ENCODE measurements around the gene IL3RA. TPM values are rescaled to one million over a fixed set of nuclear protein-coding genes. Genes with fewer than 3 reads are reported as not detected.
"Not testable (repeated sequence)": the region's sequence is repeated elsewhere in the genome, so short reads cannot be mapped to it uniquely, and the experiment has no call there.

Gene IL3RA
- total RNA-seq, 1 donor from 2014 or later = 43.0 TPM

DNA sequence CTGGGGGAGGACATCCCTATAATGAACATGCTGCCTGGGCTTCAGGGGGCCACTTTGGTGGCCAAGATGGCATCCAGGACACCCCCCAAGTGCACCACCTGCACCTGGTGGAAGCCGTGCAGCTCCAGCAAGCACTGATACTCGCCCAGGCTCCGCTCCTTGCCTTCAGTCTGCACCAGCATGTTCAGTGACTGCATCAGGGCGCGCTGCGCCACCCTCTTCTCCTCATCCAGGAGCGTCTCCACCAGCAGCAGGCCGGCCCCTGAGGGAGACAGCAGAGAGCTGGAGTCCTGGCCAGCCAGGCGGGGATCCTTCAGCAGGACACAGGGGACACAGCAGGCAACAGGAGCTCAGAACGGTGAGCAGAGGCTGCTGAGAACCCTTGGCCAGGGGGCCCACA, 66.6 kb downstream of the IL3RA start:
- Histone ChIP-seq H3K36me3 (peaks cover 61% of the 10 kb centered on the region), H3K27me3 (no peaks in the 10 kb centered on the region), H3K4me1 (no peaks in the 10 kb centered on the region), H3K27ac (no peak overlapping the region), H3K4me3 (no peak overlapping the region), H3K9me3 (no peaks in the 10 kb centered on the region)
- TF ChIP-seq, protein P1, sequence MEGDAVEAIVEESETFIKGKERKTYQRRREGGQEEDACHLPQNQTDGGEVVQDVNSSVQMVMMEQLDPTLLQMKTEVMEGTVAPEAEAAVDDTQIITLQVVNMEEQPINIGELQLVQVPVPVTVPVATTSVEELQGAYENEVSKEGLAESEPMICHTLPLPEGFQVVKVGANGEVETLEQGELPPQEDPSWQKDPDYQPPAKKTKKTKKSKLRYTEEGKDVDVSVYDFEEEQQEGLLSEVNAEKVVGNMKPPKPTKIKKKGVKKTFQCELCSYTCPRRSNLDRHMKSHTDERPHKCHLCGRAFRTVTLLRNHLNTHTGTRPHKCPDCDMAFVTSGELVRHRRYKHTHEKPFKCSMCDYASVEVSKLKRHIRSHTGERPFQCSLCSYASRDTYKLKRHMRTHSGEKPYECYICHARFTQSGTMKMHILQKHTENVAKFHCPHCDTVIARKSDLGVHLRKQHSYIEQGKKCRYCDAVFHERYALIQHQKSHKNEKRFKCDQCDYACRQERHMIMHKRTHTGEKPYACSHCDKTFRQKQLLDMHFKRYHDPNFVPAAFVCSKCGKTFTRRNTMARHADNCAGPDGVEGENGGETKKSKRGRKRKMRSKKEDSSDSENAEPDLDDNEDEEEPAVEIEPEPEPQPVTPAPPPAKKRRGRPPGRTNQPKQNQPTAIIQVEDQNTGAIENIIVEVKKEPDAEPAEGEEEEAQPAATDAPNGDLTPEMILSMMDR (IDR thresholded peaks at IDR 0.05) = no peak
- DNase-seq = peak; percentile 54
- no peak for ATAC-seq
- intact Hi-C loops (cut with DNase I) = no loop called here

DNA sequence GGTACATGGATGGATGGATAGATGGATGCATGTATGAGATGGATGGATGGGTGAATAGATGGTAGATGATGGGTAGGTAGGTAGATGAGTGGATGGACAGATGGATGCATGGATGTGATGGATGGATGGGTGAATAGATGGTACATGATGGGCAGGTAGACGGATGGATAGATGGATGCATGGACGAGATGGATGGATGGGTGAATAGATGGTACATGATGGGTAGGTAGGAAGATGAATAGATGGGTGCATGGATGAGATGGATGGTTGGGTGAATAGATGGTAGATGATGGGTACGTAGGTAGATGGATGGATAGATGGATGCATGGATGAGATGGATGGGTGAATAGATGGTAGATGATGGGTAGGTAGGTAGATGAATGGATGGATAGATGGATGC, 67.3 kb downstream of the IL3RA start:
- H3K27ac ChIP-seq; DNase-seq; H3K9me3 ChIP-seq; H3K27me3 ChIP-seq; ATAC-seq; intact Hi-C loops (cut with DNase I); H3K4me1 ChIP-seq; H3K4me3 ChIP-seq: not testable (repeated sequence)
- H3K36me3 ChIP-seq = peaks cover 61% of the 10 kb centered on the region

DNA sequence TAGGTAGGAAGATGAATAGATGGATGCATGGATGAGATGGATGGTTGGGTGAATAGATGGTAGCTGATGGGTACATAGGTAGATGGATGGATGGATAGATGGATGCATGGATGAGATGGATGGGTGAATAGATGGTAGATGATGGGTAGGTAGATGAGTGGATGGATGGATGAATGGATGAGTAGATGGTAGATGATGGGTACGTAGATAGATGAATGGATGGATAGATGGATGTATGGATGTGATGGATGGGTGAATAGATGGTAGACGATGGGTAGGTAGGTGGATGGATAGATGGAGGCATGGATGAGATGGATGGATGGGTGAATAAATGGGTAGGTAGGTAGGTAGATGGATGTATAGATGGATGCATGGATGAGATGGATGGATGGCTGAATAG, 69.2 kb downstream of the IL3RA start:
- H3K27ac ChIP-seq; H3K27me3 ChIP-seq; H3K4me3 ChIP-seq; DNase-seq; H3K4me1 ChIP-seq; ATAC-seq; H3K9me3 ChIP-seq; intact Hi-C loops (cut with DNase I): not testable (repeated sequence)
- peaks cover 50% of the 10 kb centered on the region for H3K36me3 ChIP-seq

DNA sequence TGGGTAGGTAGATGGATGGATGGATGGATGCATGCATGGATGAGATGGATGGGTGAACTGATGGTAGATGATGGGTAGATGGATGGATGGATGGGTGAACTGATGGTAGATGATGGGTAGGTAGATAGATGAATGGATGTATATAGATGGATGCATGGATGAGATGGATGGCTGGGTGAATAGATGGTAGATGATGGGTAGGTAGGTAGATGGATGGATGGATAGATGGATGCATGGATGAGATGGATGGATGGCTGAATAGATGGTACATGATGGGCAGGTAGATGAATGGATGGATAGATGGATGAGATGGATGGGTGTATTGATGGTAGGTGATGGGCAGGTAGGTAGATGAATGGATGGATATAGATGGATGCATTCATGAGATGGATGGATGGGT, 70.5 kb downstream of the IL3RA start:
- H3K9me3 ChIP-seq = no peaks in the 10 kb centered on the region
- TF ChIP-seq, protein P1 (IDR thresholded peaks at IDR 0.05) = no peak
- intact Hi-C loops (cut with DNase I) = no loop called here
- peaks cover 59% of the 10 kb centered on the region for H3K36me3 ChIP-seq
- no peaks in the 10 kb centered on the region for H3K4me1 ChIP-seq
- H3K27ac ChIP-seq = no peak overlapping the region
- no peak overlapping the region for H3K4me3 ChIP-seq
- no peak for DNase-seq
- no peaks in the 10 kb centered on the region for H3K27me3 ChIP-seq
- no peak for ATAC-seq

DNA sequence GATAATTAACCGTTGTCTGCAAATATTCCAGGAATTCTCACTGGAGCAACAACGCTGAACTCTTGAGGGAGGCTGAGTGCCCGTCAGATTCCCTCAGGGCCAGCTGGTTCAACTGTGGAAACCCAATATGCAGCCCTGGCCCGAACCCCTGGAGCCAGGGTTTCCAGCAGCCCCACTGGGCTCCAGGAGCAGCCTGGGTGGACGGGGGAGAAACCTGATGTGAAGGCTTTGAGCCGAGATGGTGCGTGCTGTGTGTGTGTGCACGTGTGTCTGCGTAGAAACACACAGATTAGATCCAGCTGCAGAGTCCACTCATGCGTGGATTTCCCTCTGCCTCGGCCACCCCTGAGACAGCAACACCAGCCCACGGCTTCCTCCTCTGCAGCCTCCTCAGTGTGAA, 74.7 kb downstream of the IL3RA start:
- DNase-seq (peak; percentile 40), ATAC-seq (peak; percentile 26)
- no peaks in the 10 kb centered on the region for H3K27me3 ChIP-seq
- TF ChIP-seq, protein P1 (IDR thresholded peaks at IDR 0.05) = no peak
- H3K4me1 ChIP-seq = no peaks in the 10 kb centered on the region
- no peaks in the 10 kb centered on the region for H3K9me3 ChIP-seq
- peaks cover 49% of the 10 kb centered on the region for H3K36me3 ChIP-seq
- intact Hi-C loops (cut with DNase I) = no loop called here
- no peak overlapping the region for H3K27ac ChIP-seq
- no peak overlapping the region for H3K4me3 ChIP-seq

DNA sequence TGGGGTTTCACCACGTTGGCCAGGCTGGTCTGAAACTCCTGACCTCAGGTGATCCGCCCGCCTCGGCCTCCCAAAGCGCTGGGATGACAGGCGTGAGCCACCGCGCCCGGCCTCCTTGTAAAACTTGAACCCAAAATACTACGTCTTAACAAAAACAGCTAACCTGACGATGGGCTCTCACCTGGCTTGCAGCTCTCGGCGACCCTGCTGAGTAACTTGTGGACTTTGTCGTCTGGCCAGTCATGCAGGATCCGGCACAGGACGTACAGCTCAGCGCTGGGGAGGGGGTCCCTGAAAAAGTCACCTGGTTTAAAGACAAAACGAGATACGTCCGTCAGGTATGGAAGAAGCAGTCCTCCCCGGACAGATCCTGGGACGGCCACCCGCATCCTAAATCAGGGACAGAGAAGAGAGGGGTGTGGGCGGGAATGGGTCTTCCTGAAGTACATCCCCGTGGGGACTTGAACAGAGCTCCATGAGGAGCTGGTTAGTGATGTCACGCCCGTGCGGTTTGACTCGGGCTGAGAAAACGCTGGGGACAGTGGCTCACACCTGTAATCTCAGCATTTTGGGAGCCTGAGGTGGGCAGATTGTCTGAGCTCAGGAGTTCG, 76.1 kb downstream of the IL3RA start:
- ATAC-seq (no peak), DNase-seq (peak; percentile 37)
- no peaks in the 10 kb centered on the region for H3K27me3 ChIP-seq
- H3K9me3 ChIP-seq = no peaks in the 10 kb centered on the region
- intact Hi-C loops (cut with DNase I) = no loop called here
- H3K36me3 ChIP-seq = peaks cover 36% of the 10 kb centered on the region
- H3K4me3 ChIP-seq = no peak overlapping the region
- no peaks in the 10 kb centered on the region for H3K4me1 ChIP-seq
- H3K27ac ChIP-seq = no peak overlapping the region
- TF ChIP-seq, protein P1 (IDR thresholded peaks at IDR 0.05) = no peak

DNA sequence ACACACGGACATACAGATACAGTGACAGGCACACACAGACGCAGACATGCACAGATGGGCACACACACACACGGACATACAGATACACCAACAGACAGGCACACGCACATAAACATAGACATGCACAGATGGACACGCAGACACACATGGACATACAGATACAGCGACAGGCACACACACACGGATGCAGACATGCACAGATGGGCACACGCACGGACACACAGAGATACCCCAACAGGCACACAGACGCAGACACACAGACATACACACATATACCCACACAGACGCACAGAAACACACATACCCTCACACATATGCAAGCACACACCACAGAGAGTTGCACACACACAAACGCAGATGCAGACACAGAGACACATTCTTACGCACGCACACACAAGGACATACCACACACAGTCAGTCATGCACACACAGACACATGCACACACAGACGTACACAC, 79.8 kb downstream of the IL3RA start:
- ATAC-seq = no peak
- H3K27ac ChIP-seq = no peak overlapping the region
- no peaks in the 10 kb centered on the region for H3K9me3 ChIP-seq
- DNase-seq = peak; percentile 11
- H3K4me3 ChIP-seq = no peak overlapping the region
- no peaks in the 10 kb centered on the region for H3K27me3 ChIP-seq
- H3K36me3 ChIP-seq = peaks cover 43% of the 10 kb centered on the region
- intact Hi-C loops (cut with DNase I) = no loop called here
- H3K4me1 ChIP-seq = no peaks in the 10 kb centered on the region
- TF ChIP-seq, protein P1 (IDR thresholded peaks at IDR 0.05) = no peak
